Stimulated activated memory B cell treated with anti-CD40 and anti-IgM and Interleukin-4, amounts not matched to agents 10 μg/mL and 1 μg/mL and 100 μg/mL, for 72 hours (primary cell): Measurements from ENCODE around the gene RIC8B.

ENCODE experiments used
- ATAC-seq: fragments of 150-1000 bp; cut with Tn5 transposase; 2 replicates; pipeline ENCODE4 v1.10.0; 2021
- H3K27ac Mint-ChIP-seq: one replicate; pipeline ENCODE4 v1.8.0; 2022; ENCODE audit warnings: mild to moderate bottlenecking, mixed read lengths
- H3K27me3 Mint-ChIP-seq: one replicate; pipeline ENCODE4 v1.8.0; 2022; ENCODE audit warnings: mixed read lengths
- H3K36me3 Mint-ChIP-seq: one replicate; pipeline ENCODE4 v1.8.0; 2022; ENCODE audit warnings: mixed read lengths
- H3K4me1 Mint-ChIP-seq: one replicate; pipeline ENCODE4 v1.8.0; 2022; ENCODE audit warnings: mixed read lengths
- H3K4me3 Mint-ChIP-seq: one replicate; pipeline ENCODE4 v1.8.0; 2022; ENCODE audit warnings: mild to moderate bottlenecking, moderate library complexity, mixed read lengths
- H3K9me3 Mint-ChIP-seq: one replicate; pipeline ENCODE4 v1.8.0; 2022; ENCODE audit warnings: mixed read lengths

Gene RIC8B

GRCh38 chr12:106865683-106866082 is 91.2 kb downstream of the RIC8B start:
- Mint-ChIP-seq H3K4me1 (no peaks in the 10 kb centered on the region), H3K27ac (no peak overlapping the region), H3K4me3 (no peak overlapping the region), H3K27me3 (no peaks in the 10 kb centered on the region), H3K9me3 (no peaks in the 10 kb centered on the region), H3K36me3 (peaks cover 59% of the 10 kb centered on the region)
- ATAC-seq, result no peak

GRCh38 chr12:106866426-106867080 is 92.1 kb downstream of the RIC8B start:
- ATAC-seq, result no peak
- no peaks in the 10 kb centered on the region for H3K9me3 Mint-ChIP-seq
- H3K4me3 Mint-ChIP-seq, result no peak overlapping the region
- H3K4me1 Mint-ChIP-seq, result no peaks in the 10 kb centered on the region
- H3K27ac Mint-ChIP-seq, result no peak overlapping the region
- H3K27me3 Mint-ChIP-seq, result no peaks in the 10 kb centered on the region
- H3K36me3 Mint-ChIP-seq, result peaks cover 58% of the 10 kb centered on the region

DNA sequence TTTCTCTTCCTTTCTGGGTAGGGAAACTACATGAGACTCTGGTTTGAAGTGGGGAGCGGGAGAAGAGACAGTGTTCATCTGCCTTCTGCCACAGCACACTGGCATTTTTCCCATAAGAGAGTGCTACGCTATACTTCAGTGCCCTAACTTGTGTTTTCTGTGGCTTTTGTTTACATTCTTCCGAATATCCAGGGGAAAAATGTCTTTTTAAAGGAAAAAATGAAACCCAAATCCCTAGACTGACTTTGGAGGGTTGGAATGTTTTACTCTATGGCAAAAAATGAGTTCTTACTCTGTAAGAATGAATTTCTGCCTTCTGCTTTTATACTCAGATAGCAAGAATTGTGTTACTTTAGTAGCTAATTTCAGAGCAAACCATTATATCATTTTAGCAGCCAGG is 93.2 kb downstream of the RIC8B start:
- no peak for ATAC-seq
- no peak overlapping the region for H3K27ac Mint-ChIP-seq
- H3K36me3 Mint-ChIP-seq, result peaks cover 68% of the 10 kb centered on the region
- no peaks in the 10 kb centered on the region for H3K27me3 Mint-ChIP-seq
- H3K4me1 Mint-ChIP-seq, result no peaks in the 10 kb centered on the region
- H3K4me3 Mint-ChIP-seq, result no peak overlapping the region
- no peaks in the 10 kb centered on the region for H3K9me3 Mint-ChIP-seq

GRCh38 chr12:106868982-106869700 is 94.7 kb downstream of the RIC8B start:
- no peaks in the 10 kb centered on the region for H3K27me3 Mint-ChIP-seq
- no peak overlapping the region for H3K4me3 Mint-ChIP-seq
- H3K9me3 Mint-ChIP-seq, result no peaks in the 10 kb centered on the region
- ATAC-seq, result no peak
- no peak overlapping the region for H3K27ac Mint-ChIP-seq
- peaks cover 83% of the 10 kb centered on the region for H3K36me3 Mint-ChIP-seq
- H3K4me1 Mint-ChIP-seq, result no peaks in the 10 kb centered on the region

- peaks cover 78% of the 10 kb centered on the region for H3K36me3 Mint-ChIP-seq
- no peak overlapping the region for H3K27ac Mint-ChIP-seq
- H3K4me3 Mint-ChIP-seq, result no peak overlapping the region
- H3K9me3 Mint-ChIP-seq, result no peaks in the 10 kb centered on the region
- no peak for ATAC-seq
- no peaks in the 10 kb centered on the region for H3K27me3 Mint-ChIP-seq
- H3K4me1 Mint-ChIP-seq, result no peaks in the 10 kb centered on the region
Measured at GRCh38 chr12:106870116-106870515, 95.6 kb downstream of the RIC8B start.

DNA sequence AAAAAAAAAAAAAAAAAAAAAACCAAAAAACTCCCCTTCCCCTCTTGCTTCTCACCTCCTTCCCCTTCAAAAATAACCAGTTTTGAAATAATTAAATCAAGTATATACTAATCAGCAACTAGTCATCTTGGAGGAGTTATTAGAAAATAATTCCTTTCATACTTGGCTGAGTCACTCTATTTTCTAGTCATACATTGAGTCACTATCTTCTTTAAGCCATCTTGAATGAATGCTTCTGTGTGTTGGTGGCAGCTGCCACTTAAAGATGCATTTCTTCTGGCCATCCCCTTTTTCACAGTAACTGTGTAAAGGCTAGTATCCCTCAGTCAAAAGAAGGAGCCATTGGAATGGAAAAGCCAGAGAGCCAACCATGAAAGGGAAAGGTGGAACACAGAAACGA is 97.0 kb downstream of the RIC8B start:
- peaks cover 69% of the 10 kb centered on the region for H3K36me3 Mint-ChIP-seq
- H3K4me3 Mint-ChIP-seq, result no peak overlapping the region
- no peak overlapping the region for H3K27ac Mint-ChIP-seq
- H3K9me3 Mint-ChIP-seq, result no peaks in the 10 kb centered on the region
- H3K4me1 Mint-ChIP-seq, result no peaks in the 10 kb centered on the region
- H3K27me3 Mint-ChIP-seq, result no peaks in the 10 kb centered on the region
- ATAC-seq, result no peak

DNA sequence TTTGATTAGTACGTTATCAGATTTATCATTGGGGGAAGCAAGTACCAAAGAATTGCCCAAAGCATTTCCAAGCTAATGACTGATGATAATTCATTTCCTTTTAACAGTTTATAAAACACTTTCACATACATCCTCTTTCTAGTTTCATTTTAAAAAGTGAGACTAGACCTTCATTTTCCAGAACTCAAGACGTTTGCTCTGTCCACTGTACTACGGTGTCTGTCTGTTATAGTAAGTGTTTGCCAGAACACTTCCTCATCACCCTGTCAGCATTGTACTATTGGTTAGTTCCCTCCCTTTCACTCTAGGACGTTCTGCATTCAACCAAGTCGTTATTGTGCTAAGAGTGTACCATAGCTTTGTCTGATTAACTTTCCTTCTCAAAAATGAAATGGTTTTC is 99.5 kb downstream of the RIC8B start:
- ATAC-seq, result no peak
- no peaks in the 10 kb centered on the region for H3K9me3 Mint-ChIP-seq
- H3K4me1 Mint-ChIP-seq, result no peaks in the 10 kb centered on the region
- H3K4me3 Mint-ChIP-seq, result no peak overlapping the region
- peaks cover 50% of the 10 kb centered on the region for H3K36me3 Mint-ChIP-seq
- H3K27me3 Mint-ChIP-seq, result no peaks in the 10 kb centered on the region
- H3K27ac Mint-ChIP-seq, result no peak overlapping the region

DNA sequence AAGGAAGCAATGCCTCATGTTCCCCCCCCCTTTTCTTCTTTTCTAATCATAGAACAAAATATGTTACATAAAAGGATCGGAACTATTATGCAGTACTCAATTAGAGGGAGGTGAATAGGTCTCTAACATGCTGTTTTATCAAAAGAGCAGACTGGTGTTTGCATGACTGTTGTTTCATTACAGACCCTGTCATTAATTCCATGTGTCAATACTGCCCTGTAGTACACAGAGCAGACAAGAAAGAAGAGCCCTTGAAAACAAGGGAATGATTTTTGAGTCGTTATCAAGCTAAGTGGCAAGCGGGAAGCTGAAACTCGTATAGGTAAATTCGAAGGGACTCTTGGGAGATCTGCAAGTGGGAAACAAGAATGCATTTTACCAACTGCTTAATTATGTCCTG is 104.3 kb downstream of the RIC8B start:
- ATAC-seq, result no peak
- peaks cover 62% of the 10 kb centered on the region for H3K36me3 Mint-ChIP-seq
- no peak overlapping the region for H3K27ac Mint-ChIP-seq
- no peaks in the 10 kb centered on the region for H3K9me3 Mint-ChIP-seq
- peaks cover 16% of the 10 kb centered on the region for H3K27me3 Mint-ChIP-seq
- H3K4me1 Mint-ChIP-seq, result no peaks in the 10 kb centered on the region
- H3K4me3 Mint-ChIP-seq, result no peak overlapping the region

DNA sequence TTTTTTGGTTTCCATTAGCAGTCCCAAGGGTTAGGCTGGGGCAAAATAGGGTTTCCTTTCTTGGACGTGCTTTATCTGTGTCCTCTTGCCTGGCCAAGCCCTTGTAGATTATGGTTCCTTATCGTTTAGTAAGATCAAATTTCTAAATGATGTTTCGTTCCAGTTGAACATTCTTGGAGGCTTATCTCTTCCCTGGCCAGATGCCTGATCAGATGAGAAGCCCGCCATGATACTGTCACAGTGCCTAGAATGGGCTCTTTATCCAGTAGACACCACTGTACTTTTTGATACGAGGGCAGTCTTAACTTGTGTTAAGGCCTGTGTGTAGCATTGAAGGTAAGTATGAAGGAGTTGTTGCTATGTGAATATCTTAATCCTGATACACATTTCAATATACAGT is 105.1 kb downstream of the RIC8B start:
- Mint-ChIP-seq H3K4me1 (no peaks in the 10 kb centered on the region), H3K9me3 (no peaks in the 10 kb centered on the region), H3K4me3 (no peak overlapping the region), H3K36me3 (peaks cover 64% of the 10 kb centered on the region), H3K27me3 (peaks cover 19% of the 10 kb centered on the region), H3K27ac (no peak overlapping the region)
- ATAC-seq, result no peak

DNA sequence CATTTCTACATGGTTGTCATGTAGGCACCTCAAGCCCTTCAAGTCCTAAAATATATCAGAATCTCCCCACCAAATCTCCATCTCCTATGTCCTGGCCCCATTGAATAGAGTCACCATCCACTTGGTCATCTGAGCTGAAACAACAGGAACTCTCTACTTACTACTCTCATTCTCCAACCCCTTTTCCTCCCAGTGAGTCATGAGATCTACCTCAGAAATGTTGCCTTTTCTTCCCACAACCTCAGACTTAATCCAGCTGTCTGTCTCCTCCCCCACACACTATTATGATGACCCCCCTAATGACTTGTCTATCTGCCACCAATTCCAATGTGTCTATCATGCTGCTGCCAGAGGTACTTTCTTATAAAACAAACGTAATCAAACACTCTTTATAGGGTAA is 108.9 kb downstream of the RIC8B start:
- no peak for ATAC-seq
- Mint-ChIP-seq H3K4me3 (no peak overlapping the region), H3K4me1 (no peaks in the 10 kb centered on the region), H3K36me3 (peaks cover 79% of the 10 kb centered on the region), H3K27me3 (peaks cover 19% of the 10 kb centered on the region), H3K9me3 (no peaks in the 10 kb centered on the region), H3K27ac (no peak overlapping the region)

GRCh38 chr12:106885026-106885425 is 110.5 kb downstream of the RIC8B start:
- H3K9me3 Mint-ChIP-seq, result no peaks in the 10 kb centered on the region
- H3K36me3 Mint-ChIP-seq, result peaks cover 66% of the 10 kb centered on the region
- no peak overlapping the region for H3K27ac Mint-ChIP-seq
- ATAC-seq, result no peak
- no peaks in the 10 kb centered on the region for H3K4me1 Mint-ChIP-seq
- no peak overlapping the region for H3K4me3 Mint-ChIP-seq
- H3K27me3 Mint-ChIP-seq, result peaks cover 28% of the 10 kb centered on the region

- ATAC-seq, result no peak
- H3K4me3 Mint-ChIP-seq, result no peak overlapping the region
- H3K9me3 Mint-ChIP-seq, result no peaks in the 10 kb centered on the region
- peaks cover 34% of the 10 kb centered on the region for H3K27me3 Mint-ChIP-seq
- H3K27ac Mint-ChIP-seq, result no peak overlapping the region
- no peaks in the 10 kb centered on the region for H3K4me1 Mint-ChIP-seq
- peaks cover 59% of the 10 kb centered on the region for H3K36me3 Mint-ChIP-seq
Measured at GRCh38 chr12:106885541-106886249, 111.2 kb downstream of the RIC8B start.

- H3K9me3 Mint-ChIP-seq, result no peaks in the 10 kb centered on the region
- no peak for ATAC-seq
- H3K4me3 Mint-ChIP-seq, result no peak overlapping the region
- peaks cover 41% of the 10 kb centered on the region for H3K27me3 Mint-ChIP-seq
- H3K27ac Mint-ChIP-seq, result no peak overlapping the region
- no peaks in the 10 kb centered on the region for H3K4me1 Mint-ChIP-seq
- H3K36me3 Mint-ChIP-seq, result peaks cover 47% of the 10 kb centered on the region
Measured at GRCh38 chr12:106886932-106887331, 112.5 kb downstream of the RIC8B start.

GRCh38 chr12:106888348-106888970 is 114.0 kb downstream of the RIC8B start:
- Mint-ChIP-seq H3K4me1 (no peaks in the 10 kb centered on the region), H3K9me3 (no peaks in the 10 kb centered on the region), H3K27ac (no peak overlapping the region), H3K27me3 (peaks cover 49% of the 10 kb centered on the region), H3K36me3 (peaks cover 32% of the 10 kb centered on the region), H3K4me3 (no peak overlapping the region)
- ATAC-seq, result no peak

- no peak for ATAC-seq
- no peaks in the 10 kb centered on the region for H3K4me1 Mint-ChIP-seq
- peaks cover 52% of the 10 kb centered on the region for H3K27me3 Mint-ChIP-seq
- H3K4me3 Mint-ChIP-seq, result no peak overlapping the region
- peaks cover 23% of the 10 kb centered on the region for H3K36me3 Mint-ChIP-seq
- no peaks in the 10 kb centered on the region for H3K9me3 Mint-ChIP-seq
- no peak overlapping the region for H3K27ac Mint-ChIP-seq
Measured at GRCh38 chr12:106889326-106889725, 114.8 kb downstream of the RIC8B start.
